Astrocyte of the hippocampus (primary cell): ENCODE measurements around the gene ASCL2.

Experiments
- DNase-seq: peaks from one replicate; pipeline ENCODE4 v3.0.0; 2011; ENCODE audit warnings: low read depth, low spot score

Gene ASCL2

DNA sequence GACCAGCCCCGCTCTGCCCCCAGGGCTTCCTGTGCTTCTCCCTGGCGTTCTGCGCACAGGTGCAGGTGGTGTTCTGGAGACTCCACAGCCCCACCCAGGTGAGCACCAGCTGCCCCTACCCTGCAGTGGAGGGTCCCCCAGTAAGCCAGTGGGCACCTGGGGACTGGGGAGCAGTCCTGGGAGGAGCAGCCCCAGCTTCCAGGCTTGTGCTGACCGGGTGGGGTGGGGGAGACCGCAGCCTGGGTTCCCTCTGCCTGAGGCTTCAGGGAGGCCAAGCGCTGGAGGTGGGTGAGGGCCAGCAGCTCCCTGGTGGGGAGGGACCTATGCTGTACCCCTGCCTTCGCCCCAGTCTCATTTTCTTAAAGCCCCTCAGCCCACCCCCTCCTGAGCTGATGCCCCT lies 38.3 kb upstream of the ASCL2 start:
- DNase-seq = no peak

- no peak for DNase-seq
These were observed 37.3 kb upstream of the ASCL2 start for GRCh38 chr11:2307501-2308331.

GRCh38 chr11:2306877-2307500 lies 36.6 kb upstream of the ASCL2 start:
- DNase-seq = no peak

GRCh38 chr11:2306452-2306823 lies 36.0 kb upstream of the ASCL2 start:
- DNase-seq = peak; percentile 63

DNA sequence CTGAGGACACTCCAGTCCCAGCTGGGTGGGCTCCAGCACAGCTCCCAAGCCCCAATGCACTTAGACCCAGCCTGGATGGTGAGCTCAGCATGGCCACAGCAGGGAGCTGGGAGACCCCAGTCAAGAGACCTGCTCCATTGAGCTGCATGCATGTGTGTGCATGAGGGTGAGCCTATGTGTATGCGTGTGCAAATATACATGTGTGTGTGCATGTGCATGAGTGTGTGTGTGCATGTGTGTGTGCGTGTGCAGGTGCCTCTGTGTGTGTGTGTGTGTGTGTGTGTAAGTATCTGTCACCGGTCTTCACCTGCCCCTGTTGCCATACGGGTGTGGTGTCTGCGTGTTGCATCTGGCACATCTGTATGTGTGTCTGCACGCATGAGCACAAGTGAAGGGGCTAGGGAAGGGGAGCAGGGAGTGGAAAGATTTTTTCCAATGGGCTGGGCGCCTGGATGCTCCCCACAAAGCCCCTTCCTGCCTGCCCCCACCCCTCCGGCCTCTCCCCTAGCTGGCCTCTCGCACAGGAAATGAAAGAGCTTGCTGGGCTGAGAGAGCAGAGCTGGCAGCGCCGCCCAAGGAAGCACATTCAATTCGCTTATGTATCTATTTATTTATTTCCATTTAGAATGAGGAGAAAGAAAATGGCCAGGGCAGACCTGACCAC lies 35.5 kb upstream of the ASCL2 start:
- peak; percentile 34 for DNase-seq

- DNase-seq = peak; percentile 86
These were observed 34.9 kb upstream of the ASCL2 start for GRCh38 chr11:2305140-2305778.

DNA sequence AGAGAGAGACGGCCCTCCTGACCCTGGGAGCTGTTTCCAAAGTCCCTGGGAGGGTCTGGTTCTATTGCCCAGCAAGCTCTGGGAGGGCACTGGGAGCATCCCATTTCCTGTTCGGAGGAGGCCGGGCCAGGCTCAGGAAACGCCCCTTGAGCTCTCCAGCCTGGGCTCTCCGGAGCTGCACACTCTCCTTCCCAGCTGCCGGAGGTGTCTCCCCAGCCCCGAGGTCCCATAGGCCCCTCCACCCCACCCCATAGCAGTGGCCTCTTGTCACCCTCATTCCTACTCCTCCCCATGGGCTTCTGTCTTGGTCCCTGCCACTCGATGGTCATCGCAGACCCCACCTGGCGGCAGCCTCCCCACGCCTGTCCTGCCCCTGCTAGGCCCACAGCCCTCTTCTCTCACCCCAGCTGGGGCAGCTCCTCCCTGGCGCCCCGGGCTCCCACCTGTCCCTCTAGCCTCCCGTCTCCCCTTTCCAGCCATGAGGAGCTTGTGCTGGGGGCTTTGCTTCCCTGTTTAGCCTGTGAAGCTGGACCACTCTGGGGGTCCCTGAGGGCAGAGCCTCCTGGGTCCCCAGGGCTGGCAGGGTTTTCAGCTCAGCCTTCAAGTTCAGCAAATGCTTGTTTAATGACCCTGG lies 34.2 kb upstream of the ASCL2 start:
- DNase-seq = no peak

- DNase-seq = no peak
These were observed 33.5 kb upstream of the ASCL2 start for GRCh38 chr11:2303627-2304505.

DNA sequence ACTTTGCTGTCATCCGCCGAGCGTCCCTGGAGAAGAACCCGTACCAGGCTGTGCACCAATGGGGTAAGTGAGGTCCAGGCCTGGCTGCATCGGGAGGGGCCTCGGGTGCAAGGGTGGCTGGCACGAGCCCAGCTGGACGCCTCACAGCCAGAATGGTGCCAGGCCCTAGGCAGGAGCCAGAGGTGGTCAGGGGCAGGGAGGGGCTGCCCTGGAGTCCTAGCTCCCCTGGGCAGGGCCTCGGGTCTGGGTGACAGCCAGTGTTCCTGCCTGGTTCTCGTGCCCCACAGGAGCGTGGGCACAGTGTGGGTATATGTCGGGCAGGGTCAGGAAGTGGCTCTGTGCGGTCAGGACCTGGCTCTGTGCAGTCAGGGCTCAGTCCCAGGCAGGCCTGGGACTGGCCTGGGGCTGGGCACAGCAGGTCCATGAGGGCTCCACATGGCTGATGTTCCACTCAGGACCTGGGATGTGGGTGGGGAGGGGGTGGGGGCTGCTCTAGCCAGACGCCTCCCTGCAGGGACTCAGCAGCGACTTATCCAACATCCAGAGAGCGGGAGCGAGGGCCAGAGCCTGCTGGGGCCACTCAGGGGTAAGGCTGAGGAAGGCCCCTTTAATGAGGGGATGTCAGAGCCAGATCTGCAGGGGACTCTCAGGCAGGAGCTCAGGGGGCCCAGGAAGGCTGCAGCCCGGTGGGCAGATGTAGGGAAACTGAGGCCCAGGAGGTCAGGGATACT lies 32.7 kb upstream of the ASCL2 start:
- DNase-seq = no peak

- DNase-seq = no peak
These were observed 32.0 kb upstream of the ASCL2 start for GRCh38 chr11:2302306-2302895.

- DNase-seq = peak; percentile 76
These were observed 31.4 kb upstream of the ASCL2 start, which contains the start of the genes C11orf21 and TSPAN32 for GRCh38 chr11:2301631-2302305. Gene C11orf21 (minus strand): TSS chr11:2301918. CDS start chr11:2301808, 110 bp downstream. Gene TSPAN32 (plus strand): TSS chr11:2302013. CDS start chr11:2302150, 137 bp downstream.

DNA sequence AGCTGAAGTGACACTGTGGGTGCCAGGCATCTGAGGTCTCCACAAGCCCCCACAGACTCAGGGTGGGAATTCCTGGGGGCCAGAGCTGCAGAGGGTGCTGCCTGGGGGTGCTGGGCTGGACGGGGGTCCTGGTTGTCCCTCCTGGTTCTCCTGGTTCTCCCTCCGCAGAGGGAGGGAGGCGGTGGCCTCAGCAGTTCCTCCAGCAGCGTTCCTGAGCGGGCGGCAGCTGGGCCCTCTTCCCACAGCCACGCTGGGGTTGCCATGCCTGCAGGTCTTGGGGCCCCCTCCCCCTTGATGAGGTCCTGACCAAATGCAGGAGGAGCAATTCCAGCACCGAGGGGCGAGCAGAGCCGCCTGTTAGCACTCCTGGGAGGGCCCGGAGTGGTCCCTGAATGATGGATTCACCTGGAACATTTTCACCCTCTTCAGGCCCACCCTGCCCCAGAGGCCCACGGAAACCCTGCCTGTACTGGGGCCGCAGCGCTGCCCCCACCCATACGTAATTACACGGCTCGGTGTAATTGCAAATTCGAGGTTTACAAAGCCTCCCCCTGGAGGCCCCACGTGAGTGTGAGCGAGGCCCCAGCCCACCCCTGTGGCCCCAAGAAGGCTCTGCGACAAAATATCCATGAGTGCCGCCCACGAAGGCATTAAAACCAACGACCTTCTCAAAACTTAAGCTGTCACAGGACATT lies 30.7 kb upstream of the ASCL2 start:
- no peak for DNase-seq

DNA sequence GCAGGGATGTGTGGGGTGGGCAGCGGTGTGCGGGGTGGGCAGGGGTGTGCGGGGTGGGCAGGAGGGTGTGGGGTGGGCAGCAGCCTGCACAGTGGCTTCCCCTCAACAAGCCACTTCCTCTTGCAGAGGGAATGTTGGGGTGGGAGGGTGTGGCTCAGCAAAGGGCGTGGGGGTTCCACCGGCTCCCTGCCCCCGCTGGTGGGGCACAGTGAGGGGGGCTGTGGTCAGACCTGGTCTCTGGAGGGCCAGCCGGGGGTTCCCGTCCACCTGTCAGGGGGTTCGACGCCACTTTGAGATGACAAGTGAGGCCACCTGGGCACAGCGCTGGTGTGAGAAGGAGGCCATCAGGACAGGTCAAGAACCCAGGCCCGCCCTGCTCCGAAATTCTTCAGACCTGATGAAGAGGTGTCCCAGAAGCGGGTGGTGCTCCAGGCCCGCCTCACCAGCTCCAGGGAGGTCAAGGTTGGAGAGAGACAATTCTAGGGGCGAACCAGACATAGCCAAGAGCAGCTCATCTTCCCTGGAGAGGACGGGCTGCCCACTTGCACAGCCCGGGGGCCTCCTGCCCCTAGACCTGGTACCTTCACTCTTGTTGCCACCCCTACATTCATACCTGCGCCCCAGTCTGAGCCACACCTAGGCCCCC lies 30.0 kb upstream of the ASCL2 start:
- no peak for DNase-seq

GRCh38 chr11:2299773-2300172 lies 29.4 kb upstream of the ASCL2 start:
- DNase-seq = no peak

DNA sequence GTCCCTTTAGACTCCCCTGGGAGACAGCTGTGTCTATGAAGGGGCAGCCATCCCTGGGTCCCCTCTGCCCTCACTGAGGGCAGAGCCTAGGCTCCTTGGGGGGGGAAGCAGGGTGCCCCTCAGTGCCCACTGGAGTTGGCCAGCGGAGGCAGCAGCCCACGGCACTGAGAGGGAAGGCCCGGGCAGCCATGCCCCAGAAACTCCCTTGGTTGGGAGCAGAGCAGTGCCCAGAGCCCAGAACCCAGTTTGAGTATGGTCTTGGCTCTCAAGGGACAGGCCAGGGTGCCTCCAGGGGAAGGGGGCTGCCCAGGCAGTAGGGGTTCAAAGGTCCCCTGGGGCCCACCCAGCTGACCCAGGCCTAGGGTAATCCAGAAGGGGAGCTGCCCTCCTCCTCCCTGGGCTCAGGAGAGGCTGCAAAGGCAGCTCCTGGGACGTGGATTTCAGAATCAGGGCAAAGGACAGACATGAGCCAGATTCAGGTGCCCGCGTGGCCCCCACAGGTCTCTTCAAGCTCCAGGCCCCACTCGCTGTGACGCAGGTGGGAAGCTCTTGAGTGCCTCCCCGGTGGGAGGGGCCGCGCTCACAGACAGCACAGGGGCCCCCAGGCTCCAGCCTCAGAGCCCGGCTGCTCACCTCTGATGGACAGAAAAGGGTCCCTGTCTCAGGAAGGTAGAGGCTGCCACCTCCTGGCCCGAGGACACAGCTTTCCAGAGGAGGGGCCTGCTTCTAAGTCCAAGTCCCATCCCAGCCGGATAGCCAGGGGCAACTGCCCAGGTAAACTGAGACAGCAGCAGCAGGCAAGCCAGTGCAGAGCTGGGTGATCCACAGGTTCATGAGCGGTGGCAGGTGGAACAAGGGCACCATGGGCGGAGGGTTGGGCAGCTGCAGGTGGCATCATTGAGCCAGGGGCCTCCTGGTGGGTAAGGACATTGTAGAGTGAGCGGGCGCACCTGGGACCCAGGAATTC lies 28.7 kb upstream of the ASCL2 start:
- peak; percentile 35 for DNase-seq

- no peak for DNase-seq
These were observed 27.9 kb upstream of the ASCL2 start for GRCh38 chr11:2298131-2298794.
